Panc1 (cell line): ENCODE data around the gene IL7R.

ENCODE experiments used
- POLR2AphosphoS5 ChIP-seq: IDR thresholded peaks from 2 replicates; pipeline ENCODE4 v1.6.1; 2012; ENCODE audit warnings: mild to moderate bottlenecking, low read depth, low read length, moderate library complexity
- REST ChIP-seq, 2 experiments: IDR thresholded peaks; 2 replicates each; pipeline ENCODE4 v1.6.1; 2011 to 2012; ENCODE audit warnings: low read depth in 2 of 2, control low read depth in 1 of 2, low read length in 1 of 2, mild to moderate bottlenecking in 1 of 2, moderate library complexity in 1 of 2; ENCODE audit not compliant: insufficient read depth in 1 of 2
- TF ChIP-seq, protein P1 (sequence below): fragments of 450-650 bp; IDR thresholded peaks from 2 replicates; pipeline ENCODE4 v1.5.1; 2017; ENCODE audit warnings: mild to moderate bottlenecking

DNA sequence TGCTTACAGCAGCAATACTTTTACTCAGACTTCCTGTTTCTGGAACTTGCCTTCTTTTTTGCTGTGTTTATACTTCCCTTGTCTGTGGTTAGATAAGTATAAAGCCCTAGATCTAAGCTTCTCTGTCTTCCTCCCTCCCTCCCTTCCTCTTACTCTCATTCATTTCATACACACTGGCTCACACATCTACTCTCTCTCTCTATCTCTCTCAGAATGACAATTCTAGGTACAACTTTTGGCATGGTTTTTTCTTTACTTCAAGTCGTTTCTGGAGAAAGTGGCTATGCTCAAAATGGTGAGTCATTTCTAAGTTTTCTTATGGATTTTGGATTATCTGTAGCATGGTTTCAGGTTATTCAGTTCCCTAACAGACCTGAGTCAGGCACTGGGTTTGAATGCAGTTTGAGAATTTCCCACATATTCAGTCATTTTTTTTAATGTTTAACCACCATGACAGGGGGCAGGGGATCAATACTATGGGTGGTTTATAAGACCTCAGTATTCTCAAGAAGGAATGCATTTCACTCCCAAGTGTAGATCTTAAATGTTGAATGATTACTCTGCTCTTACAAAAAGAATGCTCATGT is at the start of gene IL7R:
- TF ChIP-seq, protein P1, sequence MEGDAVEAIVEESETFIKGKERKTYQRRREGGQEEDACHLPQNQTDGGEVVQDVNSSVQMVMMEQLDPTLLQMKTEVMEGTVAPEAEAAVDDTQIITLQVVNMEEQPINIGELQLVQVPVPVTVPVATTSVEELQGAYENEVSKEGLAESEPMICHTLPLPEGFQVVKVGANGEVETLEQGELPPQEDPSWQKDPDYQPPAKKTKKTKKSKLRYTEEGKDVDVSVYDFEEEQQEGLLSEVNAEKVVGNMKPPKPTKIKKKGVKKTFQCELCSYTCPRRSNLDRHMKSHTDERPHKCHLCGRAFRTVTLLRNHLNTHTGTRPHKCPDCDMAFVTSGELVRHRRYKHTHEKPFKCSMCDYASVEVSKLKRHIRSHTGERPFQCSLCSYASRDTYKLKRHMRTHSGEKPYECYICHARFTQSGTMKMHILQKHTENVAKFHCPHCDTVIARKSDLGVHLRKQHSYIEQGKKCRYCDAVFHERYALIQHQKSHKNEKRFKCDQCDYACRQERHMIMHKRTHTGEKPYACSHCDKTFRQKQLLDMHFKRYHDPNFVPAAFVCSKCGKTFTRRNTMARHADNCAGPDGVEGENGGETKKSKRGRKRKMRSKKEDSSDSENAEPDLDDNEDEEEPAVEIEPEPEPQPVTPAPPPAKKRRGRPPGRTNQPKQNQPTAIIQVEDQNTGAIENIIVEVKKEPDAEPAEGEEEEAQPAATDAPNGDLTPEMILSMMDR: no peak
- TF ChIP-seq POLR2AphosphoS5 (no peak), REST (IDR thresholded peaks at IDR 0.05; ENCODE audit: insufficient read depth in 1 of 2, low read depth in 2 of 2, low read length in 1 of 2) (no peak)
